GM19455 (cell line): ENCODE results near the gene CEP170B.
"Not testable (repeated sequence)": the region's sequence is repeated elsewhere in the genome, so short reads cannot be mapped to it uniquely, and the experiment has no call there.

Experiments used
- ATAC-seq: cut with Tn5 transposase; IDR thresholded peaks from one replicate; pipeline ENCODE4 v1.9.1; 2021; ENCODE audit not compliant: unreplicated experiment

The CEP170B gene

DNA sequence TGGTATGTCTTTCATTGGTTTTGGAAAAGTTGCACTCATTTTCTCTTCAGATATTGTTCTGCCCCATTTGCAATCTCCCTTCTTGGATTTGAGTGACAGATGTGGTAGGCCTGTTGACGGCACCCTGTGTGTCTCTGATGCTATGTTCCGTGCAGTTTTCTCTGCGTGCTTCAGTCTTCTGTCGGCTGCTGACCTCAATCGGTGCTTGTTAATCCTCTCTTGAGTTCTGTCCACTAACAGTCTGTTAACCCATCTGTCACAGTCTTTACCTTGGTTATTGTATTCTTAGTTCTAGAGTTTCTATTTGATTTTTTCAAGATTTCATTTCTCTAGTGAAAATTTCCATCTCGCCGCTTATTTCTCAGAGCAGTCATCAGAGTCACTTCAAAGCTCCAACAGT, 38.9 kb downstream of the CEP170B start:
- no peak for ATAC-seq

DNA sequence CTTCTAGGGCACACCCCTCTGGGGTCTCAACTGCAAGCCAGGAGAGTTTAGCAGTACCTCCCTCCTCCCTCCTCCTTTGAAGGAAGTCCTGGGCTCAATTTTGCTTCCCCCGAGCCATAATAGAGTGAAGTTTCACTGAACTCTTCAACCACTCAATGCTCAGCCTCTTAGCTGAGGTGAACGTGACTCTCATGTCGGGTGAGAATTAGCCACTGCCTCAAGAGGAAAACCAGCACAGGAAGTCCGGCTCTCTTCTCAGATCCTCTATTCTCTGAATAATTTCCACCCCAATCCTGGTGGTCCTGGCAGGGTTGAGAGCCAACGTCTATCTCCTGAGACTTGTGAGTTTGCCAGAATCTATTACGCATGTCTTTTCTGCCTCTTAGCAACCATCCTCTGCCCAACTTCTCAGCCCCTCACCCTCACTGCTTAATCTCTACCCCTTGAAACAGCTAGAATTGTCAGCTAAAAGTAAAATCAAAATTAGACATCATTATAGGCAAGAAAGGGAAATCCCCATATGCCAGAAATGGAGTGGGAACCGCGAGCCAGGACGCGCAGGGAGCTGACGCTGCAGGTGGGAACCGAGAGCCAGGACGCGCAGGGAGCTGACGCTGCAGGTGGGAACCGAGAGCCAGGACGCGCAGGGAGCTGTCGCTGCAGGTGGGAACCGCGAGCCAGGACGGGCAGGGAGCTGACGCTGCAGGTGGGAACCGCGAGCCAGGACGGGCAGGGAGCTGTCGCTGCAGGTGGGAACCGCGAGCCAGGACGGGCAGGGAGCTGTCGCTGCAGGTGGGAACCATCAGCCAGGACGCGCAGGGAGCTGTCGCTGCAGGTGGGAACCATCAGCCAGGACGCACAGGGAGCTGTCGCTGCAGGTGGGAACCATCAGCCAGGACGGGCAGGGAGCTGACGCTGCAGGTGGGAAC, 39.8 kb downstream of the CEP170B start:
- ATAC-seq: not testable (repeated sequence)

DNA sequence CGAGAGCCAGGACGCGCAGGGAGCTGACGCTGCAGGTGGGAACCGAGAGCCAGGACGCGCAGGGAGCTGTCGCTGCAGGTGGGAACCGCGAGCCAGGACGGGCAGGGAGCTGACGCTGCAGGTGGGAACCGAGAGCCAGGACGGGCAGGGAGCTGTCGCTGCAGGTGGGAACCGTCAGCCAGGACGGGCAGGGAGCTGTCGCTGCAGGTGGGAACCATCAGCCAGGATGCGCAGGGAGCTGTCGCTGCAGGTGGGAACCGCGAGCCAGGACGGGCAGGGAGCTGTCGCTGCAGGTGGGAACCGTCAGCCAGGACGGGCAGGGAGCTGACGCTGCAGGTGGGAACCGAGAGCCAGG, 40.5 kb downstream of the CEP170B start:
- ATAC-seq: not testable (repeated sequence)

DNA sequence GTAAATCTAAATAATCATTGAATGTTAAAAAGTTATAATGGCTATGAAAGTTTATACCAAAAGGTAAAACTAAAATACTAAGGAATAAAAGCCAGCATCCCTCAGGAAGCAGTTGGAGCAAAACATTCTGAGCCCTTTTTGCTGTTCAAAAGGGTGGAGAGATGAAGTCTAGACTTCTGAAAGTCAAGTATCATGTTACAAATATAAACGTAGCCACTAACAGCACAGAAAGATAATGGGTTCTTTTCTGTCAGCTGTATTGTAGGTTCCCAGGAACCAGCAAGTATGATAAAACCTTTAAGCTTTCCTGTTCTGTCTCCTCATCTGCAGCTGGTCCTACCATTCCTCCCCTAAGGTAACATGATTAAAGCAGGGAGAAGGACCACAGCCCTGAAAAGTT, 43.2 kb downstream of the CEP170B start:
- ATAC-seq: no peak

DNA sequence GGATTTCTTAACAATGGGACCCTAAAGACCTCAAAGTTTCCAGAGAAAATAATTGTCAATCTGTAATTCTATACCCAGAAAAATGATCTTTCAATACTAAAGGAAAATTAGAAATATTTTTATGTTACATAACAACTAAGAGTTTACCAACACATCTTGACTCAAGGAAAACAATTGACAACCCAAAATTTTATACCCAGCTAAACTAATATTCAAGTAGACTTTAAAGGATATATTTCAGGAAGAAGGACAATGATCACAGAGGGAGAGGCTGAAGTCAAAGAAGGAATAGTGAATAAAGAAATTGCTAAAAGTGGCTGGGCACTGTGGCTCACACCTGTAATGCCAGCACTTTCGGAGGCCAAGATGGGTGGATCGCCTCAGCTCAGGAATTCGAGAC, 47.0 kb downstream of the CEP170B start:
- ATAC-seq: no peak

DNA sequence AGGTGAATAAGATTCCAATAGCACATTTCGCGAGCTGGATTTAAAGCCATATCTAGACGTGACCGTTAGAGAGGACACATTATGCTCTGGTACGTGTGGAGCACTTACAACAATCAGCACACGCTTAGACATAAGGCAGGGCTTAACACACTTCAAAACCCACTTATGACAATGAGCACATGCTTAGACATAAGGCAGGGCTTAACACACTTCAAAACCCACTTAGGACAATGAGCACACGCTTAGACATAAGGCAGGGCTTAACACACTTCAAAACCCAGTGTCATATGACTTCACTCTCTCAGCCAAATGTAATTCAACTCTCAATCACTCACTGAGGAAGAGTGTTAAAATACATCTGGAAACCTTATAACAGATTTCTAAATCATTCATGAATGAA, 48.4 kb downstream of the CEP170B start:
- no peak for ATAC-seq

DNA sequence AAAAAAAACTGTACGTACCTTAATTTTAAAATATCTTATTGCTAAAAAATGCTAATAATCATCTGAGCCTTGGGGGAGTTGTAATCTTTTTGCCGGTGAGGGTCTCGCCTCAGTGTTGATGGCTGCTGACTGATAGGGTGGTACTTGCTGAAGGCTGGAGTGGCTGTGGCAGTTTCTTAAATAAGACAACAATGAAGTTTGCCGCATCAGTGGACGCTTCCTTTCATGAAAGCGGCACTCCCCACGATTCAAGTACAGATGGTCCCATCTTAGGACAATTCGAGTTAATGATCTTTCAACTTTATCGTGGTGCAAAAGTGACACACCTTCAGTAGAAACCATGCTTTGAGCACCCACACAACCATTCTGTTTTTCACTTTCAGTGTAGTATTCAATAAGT, 52.0 kb downstream of the CEP170B start:
- no peak for ATAC-seq

DNA sequence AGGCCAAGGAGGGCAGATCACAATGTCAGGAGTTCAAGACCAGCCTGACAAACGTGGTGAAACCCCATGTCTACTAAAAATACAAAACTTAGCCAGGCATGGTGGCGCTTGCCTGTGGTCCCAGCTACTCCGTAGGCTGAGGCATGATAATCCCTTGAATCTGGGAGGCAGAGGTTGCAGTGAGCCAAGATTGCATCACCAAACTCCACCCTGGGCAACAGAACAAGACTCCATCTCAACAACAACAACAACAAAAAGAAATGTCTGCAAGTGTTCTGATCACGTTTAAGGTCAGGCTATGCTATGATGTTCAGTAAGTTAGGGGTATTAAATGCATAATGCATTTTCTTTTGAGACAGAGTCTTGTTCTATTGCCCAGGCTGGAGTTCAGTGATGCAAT, 52.9 kb downstream of the CEP170B start:
- no peak for ATAC-seq

DNA sequence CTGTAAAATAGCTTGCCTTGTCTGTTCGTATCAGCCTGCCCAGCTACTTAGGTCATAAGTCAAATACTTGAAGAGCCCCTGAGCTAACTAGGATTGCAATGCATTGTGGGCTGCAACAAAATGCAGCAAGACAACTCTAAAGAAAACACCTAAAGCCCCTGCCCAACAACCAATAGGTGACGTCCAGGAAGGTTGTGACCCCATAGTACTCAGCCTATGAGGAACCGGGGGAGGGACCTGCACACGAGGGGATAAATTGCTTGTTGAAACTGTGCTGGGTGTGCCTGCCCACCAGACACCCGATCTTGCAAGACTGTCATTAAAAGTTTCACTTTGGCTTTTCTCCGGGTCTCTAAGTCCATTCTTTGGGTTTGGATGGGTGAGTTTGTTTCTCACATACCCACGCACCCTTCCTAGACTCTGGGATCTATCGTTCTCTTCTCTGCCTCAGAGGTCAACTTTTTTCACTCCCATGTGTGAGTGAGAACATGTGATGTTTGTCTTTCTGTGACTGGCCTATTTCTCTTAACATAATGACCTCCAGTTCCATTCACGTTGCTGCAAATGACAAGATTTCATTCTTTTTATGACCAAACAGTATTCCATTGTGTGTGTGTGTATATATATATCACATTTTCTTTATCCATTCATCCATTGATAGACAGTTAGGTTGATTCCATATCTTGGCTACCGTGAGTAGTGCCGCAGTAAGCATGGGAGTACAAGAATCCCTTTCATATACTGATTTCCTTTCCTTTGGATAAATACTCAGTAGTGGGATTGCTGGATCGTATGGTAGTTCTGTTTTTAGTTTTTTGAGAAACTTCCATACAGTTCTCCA, 54.3 kb downstream of the CEP170B start:
- not testable (repeated sequence) for ATAC-seq

DNA sequence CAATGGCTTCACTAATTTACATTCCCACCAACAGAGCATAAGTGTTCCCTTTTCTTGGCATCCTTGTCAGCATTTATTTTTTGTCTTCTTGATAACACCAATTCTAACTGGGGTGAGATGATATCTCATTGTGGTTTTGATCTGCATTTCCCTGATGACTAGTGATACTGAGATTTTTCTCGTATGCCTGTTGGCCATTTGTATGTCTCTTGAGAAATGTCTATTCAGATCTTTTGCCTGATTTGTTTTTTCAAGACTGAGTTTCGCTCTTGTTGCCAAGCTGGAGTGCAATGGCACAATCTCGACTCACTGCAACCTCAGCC, 54.9 kb downstream of the CEP170B start:
- no peak for ATAC-seq

DNA sequence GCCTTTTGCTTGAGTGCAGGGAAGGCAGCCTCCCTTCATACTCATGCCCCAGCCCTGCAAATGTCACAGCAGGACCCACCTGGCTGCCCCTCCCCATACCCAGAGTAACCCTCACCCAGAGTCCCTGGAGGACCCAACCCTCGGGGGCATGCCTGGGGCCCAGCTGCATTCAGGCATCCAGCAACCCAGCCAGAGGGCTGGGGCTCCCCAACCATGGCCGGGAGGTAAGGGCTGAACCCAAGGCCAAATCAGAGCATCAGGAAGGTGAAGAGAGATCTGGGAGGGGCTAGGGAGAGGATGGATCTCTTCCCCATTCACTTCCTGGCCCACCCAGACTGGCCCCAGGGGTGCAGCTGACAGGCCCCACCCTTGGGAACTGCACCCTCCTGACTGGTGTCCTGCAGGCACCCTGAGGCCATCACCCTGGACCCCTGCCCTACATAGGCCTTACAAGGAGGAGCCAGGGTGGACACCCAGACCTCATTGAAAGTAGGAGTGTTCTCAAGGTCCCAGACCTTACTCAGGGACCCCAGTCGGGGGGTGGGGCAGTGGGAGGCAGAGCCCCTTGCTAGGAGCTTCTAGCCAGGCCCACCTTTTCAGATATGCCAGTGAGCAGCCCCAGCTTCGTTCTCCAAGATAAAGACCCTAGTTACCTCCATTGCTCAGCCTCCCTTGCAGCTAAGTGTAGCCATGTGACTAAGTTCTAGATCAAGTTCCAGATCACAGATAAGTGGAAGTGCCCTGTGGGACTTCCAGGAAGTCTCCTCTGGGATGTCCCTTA, 58.8 kb downstream of the CEP170B start:
- ATAC-seq: no peak

DNA sequence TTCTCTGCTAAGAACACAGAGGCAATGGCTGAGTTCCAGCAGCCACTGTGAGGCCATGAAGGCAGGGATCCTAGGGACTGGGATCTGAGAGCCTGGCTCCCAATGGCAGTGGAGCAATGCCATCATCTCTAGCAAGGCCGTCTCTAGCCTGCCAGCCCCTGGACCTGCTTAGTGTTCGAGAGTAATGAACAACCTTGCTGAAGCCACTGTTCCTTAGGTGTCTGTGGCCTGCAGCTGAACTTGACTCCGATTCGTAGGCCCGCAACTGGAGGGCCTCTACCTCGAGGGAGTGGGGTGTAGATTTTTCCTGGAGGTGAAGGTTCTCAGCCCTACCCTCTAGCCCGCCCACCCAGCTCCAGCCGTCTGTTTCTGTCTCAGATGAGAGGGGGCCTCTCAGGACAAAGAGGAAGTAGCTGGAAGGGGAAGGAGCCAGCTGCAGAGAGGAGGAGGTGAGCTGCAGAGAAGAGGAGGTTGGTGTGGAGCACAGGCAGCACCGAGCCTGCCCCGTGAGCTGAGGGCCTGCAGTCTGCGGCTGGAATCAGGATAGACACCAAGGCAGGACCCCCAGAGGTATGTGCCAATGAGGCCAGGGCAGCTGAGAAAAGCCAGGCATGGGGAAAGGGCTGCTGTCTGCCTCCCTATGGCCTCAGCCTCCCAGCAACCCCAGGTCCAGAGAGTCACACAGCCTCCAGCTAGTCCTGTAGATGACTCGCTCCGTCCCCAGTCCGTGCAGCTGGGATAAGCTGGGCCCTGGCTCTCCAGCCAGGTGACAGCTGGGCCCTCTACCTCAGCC, 59.5 kb downstream of the CEP170B start, which contains the start of gene PLD4:
Gene PLD4 (plus strand): TSS at position 459 of the 793 bp plus-strand sequence. CDS start 2,262 bp downstream, outside the sequence.
- no peak for ATAC-seq

DNA sequence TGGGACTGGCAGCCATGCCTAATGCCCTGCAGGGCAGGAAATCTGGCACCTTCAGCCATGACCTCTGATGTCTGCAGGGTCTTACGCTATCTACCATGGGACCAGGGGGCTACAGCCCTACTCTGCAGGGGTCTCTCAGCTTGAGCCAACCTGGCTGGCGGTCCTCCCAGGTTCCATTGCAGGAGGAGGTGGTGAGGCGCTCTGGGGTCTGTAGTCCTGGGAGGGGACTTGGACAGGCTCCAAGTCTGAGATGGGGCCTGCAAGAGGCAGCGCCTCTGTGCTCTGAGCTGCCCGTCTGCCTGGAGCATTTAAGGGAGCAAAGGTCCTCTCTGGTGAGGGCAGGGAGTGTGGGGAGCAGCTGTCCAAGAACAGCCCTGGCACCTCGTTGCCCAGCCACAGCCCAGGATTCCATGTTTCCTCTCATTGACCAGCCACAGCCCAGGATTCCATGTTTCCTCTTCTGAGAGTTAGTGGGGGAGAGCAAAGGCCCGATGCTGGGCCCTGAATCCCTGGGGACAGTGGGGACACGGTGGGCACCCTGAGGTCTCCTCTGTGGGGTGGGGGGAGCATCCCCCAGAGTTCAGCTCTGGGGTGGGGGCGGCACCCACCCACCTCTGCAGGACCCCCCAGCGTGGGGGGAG, 60.3 kb downstream of the CEP170B start:
- no peak for ATAC-seq

DNA sequence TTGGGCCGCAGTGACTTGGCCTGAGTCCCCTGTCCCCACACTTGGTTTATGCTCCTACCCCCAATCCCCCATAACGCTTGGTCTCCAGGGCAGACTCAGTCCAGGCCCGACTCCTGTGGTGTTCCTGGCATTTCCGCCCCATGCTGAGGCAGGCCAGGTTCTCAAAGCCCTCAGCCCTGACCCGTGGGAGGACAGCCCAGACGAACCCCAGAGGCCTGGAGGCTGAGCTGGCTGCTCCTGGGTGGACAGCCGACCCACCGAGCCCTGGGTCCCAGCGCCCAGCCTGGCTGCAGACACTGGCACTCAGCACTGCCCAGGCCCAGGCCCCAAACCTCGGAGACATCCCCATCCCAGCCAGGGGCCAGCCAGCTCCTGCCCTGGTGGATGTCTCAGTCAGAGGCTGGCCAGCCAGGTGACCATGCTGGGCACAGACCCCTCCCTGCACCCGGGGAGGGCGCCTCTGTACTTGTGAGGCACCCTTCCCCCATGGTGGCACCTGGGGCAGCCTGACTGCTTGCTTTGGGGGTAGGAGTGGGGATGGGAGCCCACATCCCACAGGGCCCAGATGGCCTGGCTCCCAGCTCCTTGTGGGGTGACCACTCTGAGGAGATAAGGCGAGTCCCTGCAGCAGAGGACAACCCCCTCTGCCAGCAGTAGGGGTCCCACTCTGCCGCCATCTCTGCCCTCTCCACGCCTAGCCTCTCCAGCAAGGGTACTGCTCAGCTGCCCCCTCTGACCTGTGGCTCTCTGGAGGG, 61.0 kb downstream of the CEP170B start:
- no peak for ATAC-seq

DNA sequence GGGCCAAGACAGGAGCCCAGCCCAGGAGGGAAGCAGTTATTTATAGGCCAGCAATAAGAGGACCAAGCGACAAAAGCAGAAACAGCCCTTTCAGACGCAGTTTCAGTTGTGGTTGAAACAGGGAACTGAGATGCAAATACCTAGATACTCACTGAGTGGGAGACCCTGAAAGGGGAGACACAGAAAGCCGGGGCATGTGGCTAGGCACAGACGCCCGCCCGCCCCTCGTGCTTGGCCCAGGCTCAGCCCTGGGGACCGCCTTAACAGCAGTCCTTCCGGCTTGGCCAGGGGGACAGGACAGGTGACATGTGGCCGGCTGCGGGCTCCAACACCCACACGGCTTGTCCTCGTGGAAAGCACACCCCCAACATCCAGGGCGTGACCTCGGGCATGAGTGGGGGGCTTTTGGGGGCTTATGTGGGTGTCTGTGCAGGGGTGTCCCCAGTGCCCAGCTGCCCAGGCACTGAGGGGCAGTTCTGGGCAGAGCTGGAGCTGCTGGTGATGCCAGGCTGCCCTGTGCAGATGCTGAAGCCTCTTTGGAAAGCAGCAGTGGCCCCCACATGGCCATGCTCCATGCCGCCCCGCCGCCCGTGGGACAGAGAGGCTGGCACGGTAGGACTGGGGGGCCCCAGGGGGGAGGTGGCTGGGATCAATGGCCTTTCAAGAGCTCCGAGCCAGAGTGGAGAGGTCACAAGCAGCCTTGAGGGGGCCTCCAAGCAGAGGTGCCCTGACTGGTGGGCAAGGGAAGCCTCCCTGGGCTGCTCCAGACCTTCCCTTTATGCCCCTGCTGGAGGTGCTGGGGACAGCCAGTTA, 61.8 kb downstream of the CEP170B start:
- peak; percentile 68 for ATAC-seq

DNA sequence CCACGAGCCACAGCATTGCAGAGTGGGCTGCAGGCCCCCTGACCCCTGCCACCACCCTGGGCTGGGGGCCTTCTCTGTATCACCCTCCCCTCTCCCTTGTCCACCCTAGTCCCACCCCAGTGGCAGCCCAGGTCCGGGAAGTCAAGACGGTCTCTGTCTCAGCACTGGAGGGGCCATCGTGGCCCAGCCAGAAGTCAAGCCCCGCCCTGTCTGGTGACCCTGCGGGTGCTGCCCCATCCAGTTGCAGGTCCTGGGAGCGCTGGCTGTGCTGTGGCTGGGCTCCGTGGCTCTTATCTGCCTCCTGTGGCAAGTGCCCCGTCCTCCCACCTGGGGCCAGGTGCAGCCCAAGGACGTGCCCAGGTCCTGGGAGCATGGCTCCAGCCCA, 62.4 kb downstream of the CEP170B start:
- ATAC-seq: no peak

DNA sequence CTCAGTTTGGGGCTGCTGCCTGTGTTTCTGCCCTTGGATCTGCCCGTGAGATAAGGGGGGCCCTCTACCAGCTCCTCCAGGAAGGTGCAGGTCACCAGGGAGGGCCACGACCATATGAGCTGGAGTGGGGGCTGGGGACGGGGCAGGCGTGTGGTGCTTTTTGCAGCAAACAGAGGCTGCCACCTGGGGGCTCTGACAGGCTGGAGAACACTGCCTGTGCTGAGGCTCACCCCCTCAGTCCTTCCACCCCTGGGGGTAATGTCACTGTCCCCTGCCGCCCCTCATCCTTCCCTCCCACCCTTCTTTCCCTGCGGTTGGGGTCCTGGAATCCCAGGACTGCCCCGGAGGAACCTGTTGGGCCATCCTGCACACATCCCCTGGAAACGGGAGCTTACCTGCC, 62.8 kb downstream of the CEP170B start:
- no peak for ATAC-seq

DNA sequence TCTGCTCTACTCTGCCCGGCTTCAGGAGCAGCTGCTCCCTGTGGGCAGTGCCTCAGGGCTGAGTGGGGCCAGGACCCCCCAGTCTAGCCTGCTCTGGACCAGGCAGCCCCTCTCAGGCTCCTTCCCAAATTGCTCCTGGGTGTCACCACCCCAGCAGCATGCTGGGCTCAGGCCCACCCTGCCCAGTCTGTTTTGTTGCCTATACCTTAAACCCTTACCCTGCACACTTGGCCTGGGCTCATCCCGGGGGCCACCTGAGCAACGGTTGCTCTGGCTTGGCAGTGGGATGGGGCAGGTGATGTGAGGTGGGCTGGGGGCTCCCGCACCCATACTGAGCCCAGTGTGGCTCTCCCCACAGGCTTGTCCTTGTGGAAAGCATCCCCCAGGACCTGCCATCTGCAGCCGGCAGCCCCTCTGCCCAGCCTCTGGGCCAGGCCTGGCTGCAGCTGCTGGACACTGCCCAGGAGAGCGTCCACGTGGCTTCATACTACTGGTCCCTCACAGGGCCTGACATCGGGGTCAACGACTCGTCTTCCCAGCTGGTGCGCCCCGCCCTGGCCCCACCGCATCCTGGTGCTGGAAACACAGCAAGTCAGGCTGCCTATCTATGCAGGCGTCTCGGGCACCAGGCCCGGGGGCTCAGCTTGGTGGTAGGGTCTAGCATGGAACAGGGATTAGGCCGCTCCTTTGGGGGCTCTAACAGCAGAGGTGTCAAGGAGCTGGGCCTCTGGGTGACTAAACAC, 63.5 kb downstream of the CEP170B start:
- ATAC-seq: no peak
